GM12878 (cell line): Measurements from ENCODE around the gene GALK1.

ENCODE experiments used
- DPF2 ChIP-seq: fragments of 450-650 bp; IDR thresholded peaks from 2 replicates; pipeline ENCODE4 v1.6.1; 2017; ENCODE audit warnings: mild to moderate bottlenecking
- TF ChIP-seq, protein P1 (sequence below), 3 experiments: IDR thresholded peaks in 2 of 3; conservative IDR thresholded peaks in 1 of 3; 2 replicates each; pipeline ENCODE4 v1.5.1; 2011; ENCODE audit warnings: low read depth in 3 of 3, low read length in 3 of 3, mild to moderate bottlenecking in 3 of 3, control low read depth in 2 of 3, moderate library complexity in 2 of 3, inconsistent platforms in 1 of 3, mixed read lengths in 1 of 3; ENCODE audit not compliant: control insufficient read depth in 2 of 3, insufficient read depth in 1 of 3; ENCODE audit errors: extremely low read depth in 1 of 3

DNA sequence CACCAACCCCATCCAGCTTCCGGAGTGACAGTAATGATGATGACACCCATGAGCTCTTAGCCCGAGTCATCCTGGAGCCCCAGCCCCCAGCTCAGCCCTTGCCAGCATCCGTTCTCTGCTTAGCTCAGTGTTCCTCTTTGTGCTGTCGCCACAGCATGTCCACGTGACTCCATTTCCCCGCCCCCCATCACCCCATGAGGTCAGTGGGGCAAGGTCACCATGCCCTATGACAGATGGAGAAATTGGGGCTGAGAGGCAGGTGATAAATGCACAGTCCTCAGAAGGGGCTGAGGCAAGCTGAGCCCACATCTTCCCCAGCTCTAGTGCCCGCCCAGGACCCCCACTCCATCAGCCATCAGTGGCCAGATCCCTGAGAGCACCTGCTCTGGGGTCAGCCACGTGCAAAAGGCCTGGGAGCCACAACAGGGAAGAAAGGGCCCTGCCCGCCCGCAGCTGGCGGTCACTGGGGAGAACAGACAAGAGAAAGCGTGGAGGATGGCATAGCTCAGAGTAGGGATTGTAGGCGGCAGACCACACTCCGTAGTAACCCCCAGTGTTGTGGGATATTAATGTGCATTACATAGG lies 26.7 kb downstream of the GALK1 start:
- TF ChIP-seq DPF2: no peak
- TF ChIP-seq, protein P1, sequence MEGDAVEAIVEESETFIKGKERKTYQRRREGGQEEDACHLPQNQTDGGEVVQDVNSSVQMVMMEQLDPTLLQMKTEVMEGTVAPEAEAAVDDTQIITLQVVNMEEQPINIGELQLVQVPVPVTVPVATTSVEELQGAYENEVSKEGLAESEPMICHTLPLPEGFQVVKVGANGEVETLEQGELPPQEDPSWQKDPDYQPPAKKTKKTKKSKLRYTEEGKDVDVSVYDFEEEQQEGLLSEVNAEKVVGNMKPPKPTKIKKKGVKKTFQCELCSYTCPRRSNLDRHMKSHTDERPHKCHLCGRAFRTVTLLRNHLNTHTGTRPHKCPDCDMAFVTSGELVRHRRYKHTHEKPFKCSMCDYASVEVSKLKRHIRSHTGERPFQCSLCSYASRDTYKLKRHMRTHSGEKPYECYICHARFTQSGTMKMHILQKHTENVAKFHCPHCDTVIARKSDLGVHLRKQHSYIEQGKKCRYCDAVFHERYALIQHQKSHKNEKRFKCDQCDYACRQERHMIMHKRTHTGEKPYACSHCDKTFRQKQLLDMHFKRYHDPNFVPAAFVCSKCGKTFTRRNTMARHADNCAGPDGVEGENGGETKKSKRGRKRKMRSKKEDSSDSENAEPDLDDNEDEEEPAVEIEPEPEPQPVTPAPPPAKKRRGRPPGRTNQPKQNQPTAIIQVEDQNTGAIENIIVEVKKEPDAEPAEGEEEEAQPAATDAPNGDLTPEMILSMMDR (IDR thresholded peaks at IDR 0.05 in 2 of 3, conservative IDR thresholded peaks at IDR 0.05 in 1 of 3; ENCODE audit: control insufficient read depth in 2 of 3, extremely low read depth in 1 of 3, insufficient read depth in 1 of 3, low read depth in 3 of 3, low read length in 3 of 3): no peak
